Bronchial epithelial cell (primary cell): ENCODE results near the gene CFH. TPM values are rescaled to one million over a fixed set of nuclear protein-coding genes. Genes with fewer than 3 reads are reported as not detected.

Source experiments
- DNase-seq: peaks from one replicate; pipeline ENCODE4 v3.0.0-alpha.2; 2010; ENCODE audit warnings: low read depth
- FAIRE-seq: peaks from 2 replicates; lab custom pipeline; 2011; peaks lifted over from hg19 to GRCh38; lab: Jason Lieb, UNC
- H3K27me3 ChIP-seq: 2 replicates; pipeline ENCODE4 v1.5.1; 2011; ENCODE audit warnings: low read length; ENCODE audit not compliant: control insufficient read depth, insufficient read depth
- H3K36me3 ChIP-seq: 2 replicates; pipeline ENCODE4 v1.5.1; 2011; ENCODE audit warnings: low read length; ENCODE audit not compliant: control insufficient read depth, insufficient read depth
- H3K4me3 ChIP-seq: 2 replicates; pipeline ENCODE4 v1.5.1; 2011; ENCODE audit warnings: mild to moderate bottlenecking, low read depth, low read length, control low read depth
- CTCF ChIP-seq: IDR thresholded peaks from 2 replicates; pipeline ENCODE4 v1.5.1; 2011; ENCODE audit warnings: mild to moderate bottlenecking, moderate library complexity, low read length, control low read depth, inconsistent platforms; ENCODE audit not compliant: insufficient read depth, severe bottlenecking
- total RNA-seq: library from RNA; depleted of rRNA; stranded (reverse); fragments of >200 nt; gene quantifications from 2 replicates; pipeline ENCODE4 v1.2.1, GENCODE V29; 2014

The CFH gene
- total RNA-seq, result 22.9 and 34.2 TPM in 2 replicates

DNA sequence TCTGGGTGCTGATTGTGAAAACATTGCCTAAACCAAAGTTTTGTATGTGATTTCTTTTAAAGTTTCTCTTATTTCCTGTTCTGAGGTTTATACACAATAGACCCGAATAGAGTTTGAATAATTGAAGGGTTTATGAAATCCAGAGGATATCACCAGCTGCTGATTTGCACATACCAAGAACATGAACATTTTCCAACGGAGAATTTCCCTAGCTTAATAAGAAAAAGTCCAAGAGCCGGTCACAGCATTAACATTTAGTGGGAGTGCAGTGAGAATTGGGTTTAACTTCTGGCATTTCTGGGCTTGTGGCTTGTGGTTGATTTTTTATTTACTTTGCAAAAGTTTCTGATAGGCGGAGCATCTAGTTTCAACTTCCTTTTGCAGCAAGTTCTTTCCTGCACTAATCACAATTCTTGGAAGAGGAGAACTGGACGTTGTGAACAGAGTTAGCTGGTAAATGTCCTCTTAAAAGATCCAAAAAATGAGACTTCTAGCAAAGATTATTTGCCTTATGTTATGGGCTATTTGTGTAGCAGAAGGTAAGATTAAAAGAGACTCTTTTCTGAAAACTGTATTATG lies at the start of gene CFH:
Gene CFH, plus strand, starts transcription at position 407 of the 579 bp plus-strand sequence. Its CDS starts 75 bp downstream, at position 482.
- no peak for TF ChIP-seq CTCF
- no peaks in the 10 kb centered on the region for H3K36me3 ChIP-seq
- FAIRE-seq (no peak), DNase-seq (peak; percentile 78)
- H3K27me3 ChIP-seq, result no peaks in the 10 kb centered on the region
- peak within 1 kb of the TSS; percentile 26 for H3K4me3 ChIP-seq

GRCh38 chr1:196603651-196604050 lies 48.2 kb upstream of the CFH start:
- H3K36me3 ChIP-seq, result no peaks in the 10 kb centered on the region
- no peaks in the 10 kb centered on the region for H3K27me3 ChIP-seq
- TF ChIP-seq CTCF, result no peak
- no peak for DNase-seq
- FAIRE-seq, result no peak
- H3K4me3 ChIP-seq, result no peak overlapping the region

GRCh38 chr1:196607981-196608380 lies 43.9 kb upstream of the CFH start:
- no peak for FAIRE-seq
- TF ChIP-seq CTCF, result no peak
- Histone ChIP-seq H3K36me3 (no peaks in the 10 kb centered on the region), H3K4me3 (peak overlapping the region; percentile 51), H3K27me3 (no peaks in the 10 kb centered on the region)
- no peak for DNase-seq

DNA sequence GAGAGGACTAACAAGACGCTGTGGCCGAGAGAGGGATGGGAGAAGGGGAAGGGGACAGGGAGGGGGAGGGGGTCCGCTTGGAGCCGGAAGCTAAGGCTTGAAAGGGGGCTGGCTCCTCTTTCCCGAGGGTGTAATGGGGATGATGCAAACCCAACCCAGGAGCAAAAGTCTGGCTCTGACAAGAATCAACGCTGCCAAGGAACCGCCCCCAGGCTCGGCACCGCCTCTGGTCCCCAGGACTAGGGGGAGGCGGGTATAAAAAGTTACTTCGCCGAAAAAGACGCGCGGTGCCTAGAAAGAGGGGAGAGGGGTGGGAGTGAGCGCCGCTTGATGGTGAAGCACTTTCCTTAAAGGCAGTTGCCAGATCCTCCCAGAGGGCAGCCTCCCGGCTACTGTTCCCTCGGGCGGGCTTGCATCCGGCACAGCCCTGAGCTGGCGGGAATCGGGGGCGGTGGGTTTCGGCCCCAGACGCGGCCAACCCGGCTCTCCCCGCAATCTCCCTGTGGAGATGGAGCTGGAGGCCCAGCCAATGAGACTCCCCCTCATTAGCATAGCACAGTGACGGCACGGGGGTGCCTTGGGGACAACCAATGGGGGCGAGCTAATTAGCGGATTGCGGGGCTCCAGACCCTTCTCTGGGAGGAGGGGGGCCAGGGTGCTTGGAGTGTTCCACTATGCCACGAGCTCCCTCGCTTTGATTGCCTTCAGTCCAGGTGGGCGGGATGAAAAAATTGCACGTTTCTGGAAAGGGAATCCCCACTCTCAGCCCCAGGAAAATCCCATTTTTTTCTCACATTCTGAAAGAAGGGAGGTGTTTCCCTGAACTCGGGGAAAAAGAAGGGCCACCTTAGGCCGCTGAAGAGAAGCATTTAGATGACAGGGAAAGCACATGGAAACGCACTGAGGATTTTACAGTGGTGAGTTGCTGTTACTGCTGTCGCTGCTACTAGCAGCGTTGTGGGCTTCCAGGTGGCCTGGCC lies 43.2 kb upstream of the CFH start, which contains the start of gene KCNT2:
Gene KCNT2, minus strand, starts transcription at position 51 of the 980 bp plus-strand sequence. CDS start 131 bp downstream, outside the sequence.
- DNase-seq (peak; percentile 9), FAIRE-seq (no peak)
- Histone ChIP-seq H3K36me3 (no peaks in the 10 kb centered on the region), H3K27me3 (no peaks in the 10 kb centered on the region), H3K4me3 (peak within 1 kb of the TSS; percentile 51)
- TF ChIP-seq CTCF, result no peak

DNA sequence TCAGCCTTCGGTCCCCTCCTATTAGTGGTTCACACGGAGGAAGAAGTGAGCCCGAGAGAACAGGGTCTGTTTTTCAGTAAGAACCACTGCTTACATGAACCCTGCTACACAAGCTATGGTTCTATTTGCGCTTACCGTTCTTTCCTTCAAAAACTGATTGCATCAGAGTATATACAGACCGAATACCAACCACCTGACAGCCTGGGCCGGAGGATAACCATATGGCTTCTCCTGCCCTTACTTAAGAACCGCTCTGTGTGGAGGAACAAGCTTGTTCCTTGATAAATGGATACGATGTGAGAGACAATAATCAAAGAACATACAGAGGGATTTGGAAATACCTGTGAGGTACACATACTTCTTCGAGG lies 42.5 kb upstream of the CFH start:
- no peak for FAIRE-seq
- TF ChIP-seq CTCF, result no peak
- DNase-seq, result no peak
- Histone ChIP-seq H3K36me3 (no peaks in the 10 kb centered on the region), H3K27me3 (no peaks in the 10 kb centered on the region), H3K4me3 (no peak overlapping the region)
